Endothelial cell of umbilical vein (primary cell): Measurements from ENCODE around the gene FHIP2A.

ENCODE experiments used
- CTCF ChIP-seq, 2 donors: IDR thresholded peaks; 1 replicate in 1 of 2; 2 replicates in 1 of 2; pipeline ENCODE4 v1.5.1; 2011; ENCODE audit warnings: low read length in 2 of 2, mild to moderate bottlenecking in 2 of 2, moderate library complexity in 2 of 2, control low read depth in 1 of 2, inconsistent platforms in 1 of 2, low read depth in 1 of 2; ENCODE audit not compliant: insufficient read depth in 1 of 2; ENCODE audit errors: extremely low read depth in 1 of 2
- MYC ChIP-seq: IDR thresholded peaks from one replicate; pipeline ENCODE4 v1.6.1; 2011; ENCODE audit warnings: mild to moderate bottlenecking, low read depth, low read length
- POLR2AphosphoS5 ChIP-seq: IDR thresholded peaks from 2 replicates; pipeline ENCODE4 v1.6.1; 2012; ENCODE audit warnings: low read depth, mild to moderate bottlenecking, control low read depth, low read length, moderate library complexity; ENCODE audit not compliant: insufficient read depth

- TF ChIP-seq MYC (no peak), POLR2AphosphoS5 (no peak), CTCF (IDR thresholded peaks at IDR 0.05; ENCODE audit: extremely low read depth in 1 of 2, insufficient read depth in 1 of 2, low read depth in 1 of 2, low read length in 2 of 2) (no peak)
These were observed 19.4 kb upstream of the FHIP2A start for GRCh38 chr10:114802177-114802576.
